Lung microvascular endothelial cell (primary cell): ENCODE data around the gene ZFP2. TPM values are rescaled to one million over a fixed set of nuclear protein-coding genes. Genes with fewer than 3 reads are reported as not detected.
"Not testable (repeated sequence)": the region's sequence is repeated elsewhere in the genome, so short reads cannot be mapped to it uniquely, and the experiment has no call there.

Experiments used
- DNase-seq, 2 donors: peaks; one replicate each; pipeline versions ENCODE4 v3.0.0 to v3.0.0-alpha.2; 2010; ENCODE audit warnings: low read depth in 2 of 2
- total RNA-seq: library from RNA; depleted of rRNA; stranded (reverse); fragments of >200 nt; gene quantifications from 2 replicates; pipeline ENCODE4 v1.2.1, GENCODE V29; 2014

The ZFP2 gene
- 0.79 and 1.1 TPM in 2 replicates for total RNA-seq

DNA sequence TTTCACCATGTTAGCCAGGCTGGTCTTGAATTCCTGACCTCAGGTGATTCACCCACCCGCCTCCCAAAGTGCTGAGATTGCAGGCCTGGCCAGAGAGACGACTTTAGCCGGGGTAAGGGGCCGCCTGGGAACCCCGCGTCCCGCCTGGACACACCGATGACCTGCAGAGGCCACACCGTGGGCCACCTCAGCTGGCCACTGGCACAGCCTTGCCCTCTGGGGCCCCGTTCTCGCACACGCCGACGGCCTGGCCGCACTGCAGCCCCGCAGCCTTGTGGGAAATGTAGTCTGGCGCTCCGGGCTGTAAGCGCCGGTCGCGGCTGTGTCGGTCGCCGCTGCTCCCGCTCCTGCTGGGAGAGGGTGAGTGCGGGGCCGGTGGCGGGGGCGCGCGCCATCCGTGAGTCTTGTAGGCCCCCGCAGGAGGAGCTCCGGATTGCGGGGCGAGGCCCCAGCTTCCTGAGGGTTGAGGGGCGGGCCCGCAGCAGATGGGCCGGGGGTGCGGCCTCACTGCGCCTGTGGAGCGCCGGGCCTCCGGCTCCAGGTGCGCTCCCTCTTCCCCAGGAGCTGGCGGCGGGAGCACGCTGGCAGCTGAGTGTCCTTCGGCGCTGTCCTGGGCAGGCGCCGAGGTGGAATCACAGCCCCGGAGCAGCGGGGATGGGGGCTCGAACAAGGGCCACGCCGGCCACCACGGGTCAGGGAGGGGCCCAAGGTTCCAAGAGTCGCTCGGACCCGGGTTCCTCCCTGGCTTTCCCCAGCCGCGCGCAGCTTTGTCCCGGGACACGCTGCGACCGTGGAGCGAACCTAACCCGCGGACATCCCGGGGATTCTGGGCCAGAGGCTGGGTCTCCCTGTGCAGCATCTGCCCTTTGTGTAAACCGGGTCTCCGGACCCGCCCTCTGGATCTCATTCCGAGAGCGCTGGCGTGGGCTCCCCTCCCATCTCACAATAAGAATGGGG lies at the start of gene ZFP2:
ZFP2 (plus strand) TSS at position 299 of the 957 bp plus-strand sequence. CDS start 35,401 bp downstream, outside the sequence.
- DNase-seq = peak; percentile 43 to 68

GRCh38 chr5:178849316-178849715 lies 46.4 kb upstream of the ZFP2 start:
- DNase-seq = no peak

- no peak for DNase-seq
Observed at GRCh38 chr5:178851951-178852350, 43.8 kb upstream of the ZFP2 start.

DNA sequence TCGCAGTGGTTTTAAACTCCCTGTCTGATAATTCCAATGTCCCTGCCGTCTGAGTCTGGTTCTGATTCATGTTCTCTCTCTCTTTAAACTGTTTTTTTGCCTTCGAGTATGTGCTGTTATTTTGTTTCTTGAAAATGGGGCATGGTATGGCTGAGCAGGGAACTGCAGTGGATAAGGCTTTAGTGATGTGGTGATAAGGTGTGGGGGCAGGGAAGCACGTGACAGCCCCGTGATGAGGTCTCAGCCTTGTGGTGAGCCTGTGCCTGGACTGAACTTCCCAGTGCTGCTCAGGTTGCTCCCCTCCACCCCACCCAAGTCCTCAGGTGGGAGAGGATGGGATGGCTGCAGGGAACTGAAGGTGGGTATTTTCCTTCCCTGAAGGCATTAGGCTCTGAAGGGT lies 41.4 kb upstream of the ZFP2 start:
- no peak for DNase-seq

GRCh38 chr5:178859625-178860521 lies 35.8 kb upstream of the ZFP2 start, which contains the start of gene ZNF354B:
TSS of gene ZNF354B (plus strand) at chr5:178859953. CDS start at chr5:178861048, 1,095 bp downstream.
- DNase-seq = peak; percentile 94 to 95

DNA sequence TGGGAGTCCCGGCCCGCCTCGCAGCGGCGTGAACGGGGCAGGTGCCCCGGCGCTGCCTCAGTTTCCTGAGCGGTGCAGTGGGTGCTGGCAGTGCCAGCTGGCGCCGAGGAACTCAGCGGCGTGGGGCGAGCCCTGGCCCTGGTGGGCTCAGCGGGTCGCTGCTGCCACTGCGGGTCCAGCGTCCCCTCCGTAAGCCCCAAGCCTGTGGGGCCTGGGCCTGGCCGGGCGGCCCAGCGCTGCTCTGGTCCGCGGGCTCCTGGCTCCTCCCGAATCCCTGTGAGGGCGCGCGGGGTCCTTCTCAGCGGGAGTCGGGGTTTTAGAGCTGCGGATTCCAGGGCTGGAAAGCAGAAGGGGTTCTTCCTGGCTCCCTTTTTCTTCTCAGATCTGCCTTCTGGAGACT lies 35.1 kb upstream of the ZFP2 start:
- not testable (repeated sequence) for DNase-seq

GRCh38 chr5:178861627-178862026 lies 34.1 kb upstream of the ZFP2 start:
- DNase-seq = no peak

DNA sequence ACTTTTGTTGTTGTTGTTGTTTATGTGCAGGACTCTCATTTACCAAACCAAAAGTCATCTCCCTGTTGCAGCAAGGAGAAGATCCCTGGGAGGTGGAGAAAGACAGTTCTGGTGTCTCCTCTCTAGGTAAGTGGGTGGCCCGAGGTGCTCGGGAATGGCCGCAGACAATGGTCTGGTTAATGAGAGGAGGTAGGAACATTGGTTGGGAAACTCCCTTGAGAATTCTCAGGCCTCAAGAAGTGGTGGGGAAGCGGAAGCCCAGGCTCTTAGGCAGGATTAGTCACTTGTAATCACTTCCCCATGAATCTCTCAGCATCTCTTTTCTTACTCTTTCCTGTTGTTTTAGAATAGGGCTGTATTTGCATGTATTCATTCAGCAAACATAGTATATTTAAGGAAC lies 28.8 kb upstream of the ZFP2 start:
- peak in 1 of 2 donors; percentile 55 for DNase-seq

DNA sequence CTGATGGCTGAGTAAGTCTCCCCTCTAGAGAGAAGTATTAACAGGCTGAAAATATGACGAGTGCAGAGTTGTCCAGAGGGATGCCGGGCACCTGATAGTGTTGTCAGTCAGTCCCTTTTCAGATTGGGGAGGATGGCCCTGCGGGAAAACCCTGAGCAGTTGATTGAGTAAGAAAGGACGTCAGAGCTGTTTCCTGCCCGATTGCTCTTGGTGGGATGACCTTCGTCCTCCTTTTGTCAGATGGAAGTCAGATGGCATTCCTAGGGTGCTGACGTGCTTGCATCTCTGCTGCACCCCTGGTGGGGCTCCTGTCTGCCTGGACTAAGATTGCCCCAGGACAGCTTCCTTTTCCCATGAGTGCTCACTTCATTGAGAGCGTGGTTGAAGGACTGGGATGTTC lies 26.1 kb upstream of the ZFP2 start:
- peak in 1 of 2 donors; percentile 60 for DNase-seq

DNA sequence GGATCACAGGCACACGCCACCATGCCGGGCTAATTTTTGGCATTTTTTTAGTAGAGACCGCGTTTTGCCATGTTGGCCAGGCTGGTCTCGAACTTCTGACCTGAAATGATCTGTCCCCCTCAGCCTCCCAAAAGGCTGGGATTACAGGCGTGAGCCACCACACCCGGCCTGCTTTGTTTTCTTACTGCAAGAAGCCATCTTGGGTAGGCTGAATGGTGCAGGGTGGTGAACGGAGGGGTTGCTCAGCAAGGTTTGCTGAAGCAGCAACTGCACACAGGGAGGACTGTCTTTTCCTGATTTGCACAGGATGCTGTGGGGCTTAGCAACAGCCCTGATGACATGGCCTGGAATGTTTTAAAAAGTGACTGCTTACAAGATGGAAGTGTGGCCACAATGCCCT lies 25.3 kb upstream of the ZFP2 start:
- DNase-seq = no peak

- DNase-seq = no peak
Observed at GRCh38 chr5:178872302-178872701, 23.4 kb upstream of the ZFP2 start.

DNA sequence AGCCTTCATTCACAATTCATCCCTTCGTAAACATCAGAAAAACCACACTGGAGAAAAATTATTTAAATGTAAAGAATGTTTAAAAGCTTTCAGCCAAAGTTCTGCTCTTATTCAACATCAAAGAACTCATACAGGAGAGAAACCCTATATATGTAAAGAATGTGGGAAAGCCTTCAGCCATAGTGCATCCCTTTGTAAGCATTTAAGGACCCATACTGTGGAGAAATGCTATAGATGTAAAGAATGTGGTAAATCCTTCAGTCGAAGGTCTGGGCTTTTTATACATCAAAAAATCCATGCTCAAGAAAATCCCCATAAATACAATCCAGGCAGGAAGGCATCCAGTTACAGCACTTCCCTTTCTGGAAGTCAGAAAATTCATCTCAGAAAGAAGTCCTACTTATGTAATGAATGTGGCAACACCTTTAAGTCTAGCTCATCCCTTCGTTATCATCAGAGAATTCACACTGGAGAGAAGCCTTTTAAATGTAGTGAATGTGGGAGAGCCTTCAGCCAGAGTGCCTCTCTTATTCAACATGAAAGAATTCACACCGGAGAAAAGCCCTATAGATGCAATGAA lies 12.5 kb upstream of the ZFP2 start:
- not testable (repeated sequence) for DNase-seq

DNA sequence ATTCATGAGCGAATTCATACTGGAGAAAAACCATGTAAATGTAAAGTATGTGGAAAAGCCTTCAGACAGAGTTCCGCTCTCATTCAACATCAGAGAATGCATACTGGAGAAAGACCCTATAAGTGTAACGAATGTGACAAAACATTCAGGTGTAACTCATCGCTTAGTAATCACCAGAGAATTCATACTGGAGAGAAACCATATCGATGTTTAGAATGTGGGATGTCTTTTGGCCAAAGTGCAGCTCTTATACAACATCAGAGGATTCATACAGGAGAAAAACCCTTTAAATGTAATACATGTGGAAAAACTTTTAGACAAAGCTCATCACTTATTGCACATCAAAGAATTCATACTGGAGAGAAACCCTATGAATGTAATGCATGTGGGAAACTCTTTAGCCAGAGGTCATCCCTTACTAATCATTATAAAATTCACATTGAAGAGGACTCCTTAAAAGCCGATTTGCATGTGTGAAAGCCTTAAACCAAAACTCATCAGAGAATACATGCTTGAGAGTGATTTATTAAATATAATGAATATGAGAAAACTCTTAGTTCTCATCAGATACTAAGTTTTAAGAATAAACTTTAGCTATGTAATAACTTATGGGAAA lies 11.8 kb upstream of the ZFP2 start:
- DNase-seq = no peak

DNA sequence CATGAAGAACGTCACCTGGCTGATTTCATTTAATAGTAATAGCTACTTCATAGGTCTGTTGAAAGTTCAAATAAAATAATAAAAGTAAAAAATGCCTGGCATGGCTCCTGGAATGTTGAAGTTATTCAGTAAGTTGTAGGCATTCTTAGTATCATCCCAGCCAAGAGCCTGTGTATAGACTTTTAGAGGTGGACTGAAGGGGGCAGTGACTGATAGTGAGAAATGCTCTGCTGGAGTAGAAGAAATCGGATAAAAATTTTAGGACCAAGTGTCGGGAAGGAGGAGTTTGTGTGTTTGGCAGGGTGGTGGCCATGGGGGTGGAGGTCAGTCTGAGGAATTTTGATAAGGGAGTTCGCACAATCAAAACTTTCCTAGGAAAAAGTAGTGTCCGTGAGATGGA lies 3.6 kb downstream of the ZFP2 start:
- no peak for DNase-seq

GRCh38 chr5:178902849-178903248 lies 7.1 kb downstream of the ZFP2 start:
- DNase-seq = no peak

- no peak for DNase-seq
Observed at GRCh38 chr5:178931846-178932760, 36.4 kb downstream of the ZFP2 start.

DNA sequence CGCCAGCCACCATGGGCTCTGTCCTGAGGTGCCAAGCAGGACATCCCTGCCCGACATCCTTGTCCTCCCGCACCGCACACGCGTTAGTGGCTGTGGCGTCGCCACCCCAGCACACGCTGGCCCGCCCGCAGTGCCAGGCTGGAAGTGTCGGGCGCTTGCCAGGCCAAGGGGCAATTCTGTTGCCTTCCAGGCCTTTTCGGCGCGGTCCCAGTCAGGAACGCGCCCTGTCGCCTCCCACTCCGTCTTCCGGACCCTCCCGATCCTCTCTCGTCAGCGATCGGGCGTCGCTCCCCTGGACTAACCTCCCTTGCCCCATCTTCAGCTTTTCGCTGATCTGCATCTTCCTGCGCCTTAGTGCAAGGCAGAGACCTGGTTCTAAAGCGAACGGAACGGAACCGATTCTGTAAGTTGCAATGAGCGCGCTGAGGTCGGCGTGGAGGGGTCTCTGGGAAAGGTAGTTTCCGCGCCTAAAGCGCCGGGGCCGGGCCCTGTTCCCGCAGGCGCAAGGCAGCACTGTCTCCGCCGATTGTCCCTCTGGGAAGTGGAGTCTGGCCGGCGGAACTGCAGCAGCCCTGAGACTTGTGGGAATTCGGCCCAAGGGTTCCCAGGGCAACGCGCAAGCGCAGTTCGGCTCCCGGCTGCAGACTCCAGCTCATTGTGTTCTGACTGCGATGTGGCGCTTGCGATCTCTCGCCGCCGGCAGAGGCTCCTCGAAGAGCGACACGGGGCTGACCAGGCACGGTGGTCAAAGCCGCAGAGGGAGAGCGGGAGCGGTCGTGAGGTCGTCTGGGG lies 45.1 kb downstream of the ZFP2 start, which contains the start of gene ZNF454:
ZNF454 (plus strand) TSS at position 630 of the 792 bp plus-strand sequence. CDS start 1,594 bp downstream, outside the sequence.
- DNase-seq = peak; percentile 16 to 49

- DNase-seq = no peak
Observed at GRCh38 chr5:178941361-178941760, 45.6 kb downstream of the ZFP2 start.

- no peak for DNase-seq
Observed at GRCh38 chr5:178965465-178966055, 69.8 kb downstream of the ZFP2 start.
